ENCODE results near the gene GRIK1. TPM values are rescaled to one million over a fixed set of nuclear protein-coding genes. Genes with fewer than 3 reads are reported as not detected.

The GRIK1 gene
- total and polyA plus RNA-seq, 12 donors: not detected

DNA sequence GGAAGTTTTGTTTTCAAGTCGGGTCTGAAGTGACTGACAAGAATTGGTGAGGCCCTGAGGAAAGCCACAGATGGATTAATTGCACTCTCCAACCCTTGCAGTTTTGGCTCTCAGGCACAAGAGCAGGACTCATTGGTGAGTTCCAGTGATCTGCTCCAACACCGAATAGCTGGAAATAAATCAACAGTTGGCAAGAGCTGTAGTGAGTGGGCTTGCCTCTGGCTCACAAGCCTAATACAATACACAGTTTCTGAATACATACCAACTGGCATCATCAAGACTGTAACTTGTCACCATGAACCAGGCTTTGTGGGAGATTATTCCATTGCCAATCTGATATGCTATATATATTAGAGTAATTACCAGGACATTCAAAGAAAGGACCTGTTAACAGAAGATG is 131.6 kb downstream of the GRIK1 start:
- Histone ChIP-seq H3K27me3 (no peaks in the 10 kb centered on the region), H3K36me3 (no peaks in the 10 kb centered on the region)
- WGBS, 2 donors: 65 to 69% methylated on average over 2 of the region's 2 CpGs

DNA sequence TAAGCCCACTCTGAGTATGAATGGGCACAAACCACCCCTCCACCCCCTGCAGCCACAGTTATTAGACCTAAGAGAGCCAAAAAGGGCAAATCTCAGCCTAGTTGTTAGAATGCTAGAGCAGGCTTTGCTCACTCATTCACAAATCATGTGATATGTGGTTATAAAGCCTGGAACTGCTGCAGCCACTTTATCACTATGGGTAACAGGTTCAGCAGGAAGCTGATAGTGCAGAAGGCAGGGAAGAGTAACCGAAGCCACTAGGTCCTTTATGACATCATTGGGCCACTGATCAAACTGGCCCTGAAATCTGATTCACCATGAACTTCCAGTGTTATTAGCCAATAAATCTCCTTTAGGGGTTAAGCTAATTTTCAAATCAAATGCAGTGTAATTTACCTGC is 134.7 kb downstream of the GRIK1 start:
- intact Hi-C loops (cut with DNase I): no loop called here
- no peak overlapping the region for H3K27ac ChIP-seq
- no peaks in the 10 kb centered on the region for H3K36me3 ChIP-seq
- peaks cover 0 to 2% (median 0%) of the 10 kb centered on the region in 7 donors for H3K27me3 ChIP-seq
- ATAC-seq: no peak
- H3K4me1 ChIP-seq: no peaks in the 10 kb centered on the region
- no peak overlapping the region for H3K4me3 ChIP-seq
- TF ChIP-seq, protein P1, sequence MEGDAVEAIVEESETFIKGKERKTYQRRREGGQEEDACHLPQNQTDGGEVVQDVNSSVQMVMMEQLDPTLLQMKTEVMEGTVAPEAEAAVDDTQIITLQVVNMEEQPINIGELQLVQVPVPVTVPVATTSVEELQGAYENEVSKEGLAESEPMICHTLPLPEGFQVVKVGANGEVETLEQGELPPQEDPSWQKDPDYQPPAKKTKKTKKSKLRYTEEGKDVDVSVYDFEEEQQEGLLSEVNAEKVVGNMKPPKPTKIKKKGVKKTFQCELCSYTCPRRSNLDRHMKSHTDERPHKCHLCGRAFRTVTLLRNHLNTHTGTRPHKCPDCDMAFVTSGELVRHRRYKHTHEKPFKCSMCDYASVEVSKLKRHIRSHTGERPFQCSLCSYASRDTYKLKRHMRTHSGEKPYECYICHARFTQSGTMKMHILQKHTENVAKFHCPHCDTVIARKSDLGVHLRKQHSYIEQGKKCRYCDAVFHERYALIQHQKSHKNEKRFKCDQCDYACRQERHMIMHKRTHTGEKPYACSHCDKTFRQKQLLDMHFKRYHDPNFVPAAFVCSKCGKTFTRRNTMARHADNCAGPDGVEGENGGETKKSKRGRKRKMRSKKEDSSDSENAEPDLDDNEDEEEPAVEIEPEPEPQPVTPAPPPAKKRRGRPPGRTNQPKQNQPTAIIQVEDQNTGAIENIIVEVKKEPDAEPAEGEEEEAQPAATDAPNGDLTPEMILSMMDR (IDR thresholded peaks at IDR 0.05): no peak
- no peaks in the 10 kb centered on the region for H3K9me3 ChIP-seq
- no peak for DNase-seq
- WGBS, 2 donors: 45 to 50% methylated on average over 1 of the region's 1 CpG

More for the DNA sequence above, 131.6 kb downstream of the GRIK1 start:
- TF ChIP-seq, protein P1 (IDR thresholded peaks at IDR 0.05): no peak
- intact Hi-C loops (cut with DNase I): no loop called here
- no peak for DNase-seq
- ATAC-seq: no peak
- Histone ChIP-seq H3K4me3 (no peak overlapping the region), H3K4me1 (no peaks in the 10 kb centered on the region), H3K9me3 (no peaks in the 10 kb centered on the region), H3K27ac (no peak overlapping the region)

DNA sequence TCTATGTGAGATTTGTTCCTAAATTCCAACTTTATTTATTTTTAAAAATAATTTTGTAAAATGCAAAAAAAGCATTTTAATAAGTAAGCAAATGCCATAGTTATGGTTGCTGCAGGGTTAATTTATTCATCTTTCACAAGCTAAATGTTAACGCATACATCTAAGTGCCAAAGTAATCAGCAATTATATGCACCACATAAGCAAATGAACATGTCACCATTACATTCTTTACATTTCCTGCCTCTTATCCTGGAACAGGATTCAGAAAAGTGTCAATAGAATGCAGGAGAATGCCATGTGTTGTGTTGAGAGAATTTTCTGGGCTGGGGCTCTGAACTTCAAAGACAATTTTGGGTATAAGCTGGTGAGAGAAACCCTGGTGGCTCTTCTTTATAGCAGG is 136.6 kb downstream of the GRIK1 start:
- ATAC-seq (no peak), DNase-seq (no peak)
- no peaks in the 10 kb centered on the region for H3K9me3 ChIP-seq
- intact Hi-C loops (cut with DNase I): loop anchor here in 1 of 10 donors (5.0 kb wide), 1 partner anchor 121 kb away; no protein-coding TSS in a partner anchor
- H3K4me1 ChIP-seq: no peaks in the 10 kb centered on the region
- H3K27me3 ChIP-seq: peaks cover 0 to 9% (median 0%) of the 10 kb centered on the region in 7 donors
- TF ChIP-seq, protein P1 (IDR thresholded peaks at IDR 0.05): no peak
- no peaks in the 10 kb centered on the region for H3K36me3 ChIP-seq
- no peak overlapping the region for H3K27ac ChIP-seq
- WGBS, 2 donors: 62 to 82% methylated on average over 1 of the region's 1 CpG
- H3K4me3 ChIP-seq: no peak overlapping the region

DNA sequence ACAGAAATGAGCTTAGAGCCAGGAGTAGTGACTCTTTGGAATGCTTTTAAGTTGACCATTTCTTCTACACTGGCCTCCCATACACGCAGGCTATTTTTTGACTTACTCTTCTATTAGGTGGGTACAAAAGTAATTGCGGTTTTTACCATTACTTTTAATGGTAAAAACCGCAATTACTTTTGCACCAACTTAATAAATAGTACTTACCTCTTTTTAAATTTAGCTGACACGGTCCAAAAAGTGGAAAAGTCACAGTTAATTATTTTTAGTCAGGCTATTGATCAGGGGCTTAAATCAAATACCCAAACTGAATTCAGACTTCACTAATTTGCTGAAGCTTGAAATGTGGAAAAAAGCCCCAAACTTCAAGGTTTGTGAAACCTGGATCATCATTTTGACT is 138.7 kb downstream of the GRIK1 start:
- 84 to 87% methylated on average over 4 of the region's 4 CpGs for WGBS, 2 donors
- intact Hi-C loops (cut with DNase I): loop anchor here in 1 of 10 donors (5.0 kb wide), 1 partner anchor 119 kb away; no protein-coding TSS in a partner anchor
- peaks cover 0 to 9% (median 0%) of the 10 kb centered on the region in 7 donors for H3K27me3 ChIP-seq
- TF ChIP-seq, protein P1 (IDR thresholded peaks at IDR 0.05): no peak
- DNase-seq: no peak
- no peak overlapping the region for H3K4me3 ChIP-seq
- no peaks in the 10 kb centered on the region for H3K36me3 ChIP-seq
- H3K9me3 ChIP-seq: no peaks in the 10 kb centered on the region
- H3K27ac ChIP-seq: no peak overlapping the region
- no peak for ATAC-seq
- no peaks in the 10 kb centered on the region for H3K4me1 ChIP-seq

Data from heart right ventricle (tissue), 16 donors.